ENCODE measurements around the gene PTPN5. TPM values are rescaled to one million over a fixed set of nuclear protein-coding genes. Genes with fewer than 3 reads are reported as not detected.

The PTPN5 gene
- total and polyA plus RNA-seq, 2 experiments from 2014 or later: 1.1 to 1.6 TPM

GRCh38 chr11:18768472-18768901, 23.1 kb downstream of the PTPN5 start:
- Histone ChIP-seq H3K9me3 (ENCODE audit: low read depth) (no peaks in the 10 kb centered on the region), H3K27ac (no peak overlapping the region), H3K4me3 (no peak overlapping the region), H3K4me1 (ENCODE audit: low read depth) (no peaks in the 10 kb centered on the region), H3K36me3 (no peaks in the 10 kb centered on the region), H3K27me3 (peaks cover 3% of the 10 kb centered on the region)
- no peak for TF ChIP-seq CTCF (IDR thresholded peaks at IDR 0.05; ENCODE audit: low read depth, low read length)
- DNase-seq (ENCODE audit: low read depth in 1 of 2, low spot score in 1 of 2): no peak

- no peaks in the 10 kb centered on the region for H3K9me3 ChIP-seq (ENCODE audit: low read depth)
- no peak for DNase-seq (ENCODE audit: low read depth in 1 of 2, low spot score in 1 of 2)
- no peak for TF ChIP-seq CTCF (IDR thresholded peaks at IDR 0.05; ENCODE audit: low read depth, low read length)
- no peak overlapping the region for H3K27ac ChIP-seq
- H3K4me1 ChIP-seq (ENCODE audit: low read depth): no peaks in the 10 kb centered on the region
- no peaks in the 10 kb centered on the region for H3K36me3 ChIP-seq
- no peak overlapping the region for H3K4me3 ChIP-seq
- H3K27me3 ChIP-seq: no peaks in the 10 kb centered on the region
Observed at GRCh38 chr11:18766015-18766414, 25.6 kb downstream of the PTPN5 start.

GRCh38 chr11:18765554-18765953, 26.0 kb downstream of the PTPN5 start:
- no peak for TF ChIP-seq CTCF (IDR thresholded peaks at IDR 0.05; ENCODE audit: low read depth, low read length)
- H3K9me3 ChIP-seq (ENCODE audit: low read depth): no peaks in the 10 kb centered on the region
- H3K4me1 ChIP-seq (ENCODE audit: low read depth): no peaks in the 10 kb centered on the region
- H3K4me3 ChIP-seq: no peak overlapping the region
- no peaks in the 10 kb centered on the region for H3K27me3 ChIP-seq
- H3K36me3 ChIP-seq: no peaks in the 10 kb centered on the region
- peak in 1 of 2 donors; percentile 25 for DNase-seq (ENCODE audit: low read depth in 1 of 2, low spot score in 1 of 2)
- H3K27ac ChIP-seq: no peak overlapping the region

- Histone ChIP-seq H3K27ac (no peak overlapping the region), H3K4me3 (no peak overlapping the region), H3K9me3 (ENCODE audit: low read depth) (no peaks in the 10 kb centered on the region), H3K4me1 (ENCODE audit: low read depth) (no peaks in the 10 kb centered on the region), H3K27me3 (no peaks in the 10 kb centered on the region), H3K36me3 (no peaks in the 10 kb centered on the region)
- TF ChIP-seq CTCF (IDR thresholded peaks at IDR 0.05; ENCODE audit: low read depth, low read length): no peak
- no peak for DNase-seq (ENCODE audit: low read depth in 1 of 2, low spot score in 1 of 2)
Observed at GRCh38 chr11:18761741-18762140, 29.9 kb downstream of the PTPN5 start.

GRCh38 chr11:18761144-18761543, 30.5 kb downstream of the PTPN5 start:
- Histone ChIP-seq H3K4me1 (ENCODE audit: low read depth) (no peaks in the 10 kb centered on the region), H3K27ac (no peak overlapping the region)
- no peak for DNase-seq (ENCODE audit: low read depth in 1 of 2, low spot score in 1 of 2)

More at GRCh38 chr11:18761144-18761543, 30.5 kb downstream of the PTPN5 start:
- no peaks in the 10 kb centered on the region for H3K27me3 ChIP-seq
- H3K9me3 ChIP-seq (ENCODE audit: low read depth): no peaks in the 10 kb centered on the region
- TF ChIP-seq CTCF (IDR thresholded peaks at IDR 0.05; ENCODE audit: low read depth, low read length): no peak
- no peak overlapping the region for H3K4me3 ChIP-seq
- H3K36me3 ChIP-seq: no peaks in the 10 kb centered on the region

Measured in cardiac muscle cell (in vitro differentiated cells and primary cell).